HG03342 (cell line): ENCODE measurements around the gene TMEM89.
A peak's percentile ranks its signal among the peaks of the same experiment; 100 is the strongest.

Source experiments
- ATAC-seq: cut with Tn5 transposase; IDR thresholded peaks from one replicate; pipeline ENCODE4 v1.9.1; 2021; ENCODE audit warnings: mild to moderate bottlenecking, moderate library complexity; ENCODE audit not compliant: unreplicated experiment

Gene TMEM89

DNA sequence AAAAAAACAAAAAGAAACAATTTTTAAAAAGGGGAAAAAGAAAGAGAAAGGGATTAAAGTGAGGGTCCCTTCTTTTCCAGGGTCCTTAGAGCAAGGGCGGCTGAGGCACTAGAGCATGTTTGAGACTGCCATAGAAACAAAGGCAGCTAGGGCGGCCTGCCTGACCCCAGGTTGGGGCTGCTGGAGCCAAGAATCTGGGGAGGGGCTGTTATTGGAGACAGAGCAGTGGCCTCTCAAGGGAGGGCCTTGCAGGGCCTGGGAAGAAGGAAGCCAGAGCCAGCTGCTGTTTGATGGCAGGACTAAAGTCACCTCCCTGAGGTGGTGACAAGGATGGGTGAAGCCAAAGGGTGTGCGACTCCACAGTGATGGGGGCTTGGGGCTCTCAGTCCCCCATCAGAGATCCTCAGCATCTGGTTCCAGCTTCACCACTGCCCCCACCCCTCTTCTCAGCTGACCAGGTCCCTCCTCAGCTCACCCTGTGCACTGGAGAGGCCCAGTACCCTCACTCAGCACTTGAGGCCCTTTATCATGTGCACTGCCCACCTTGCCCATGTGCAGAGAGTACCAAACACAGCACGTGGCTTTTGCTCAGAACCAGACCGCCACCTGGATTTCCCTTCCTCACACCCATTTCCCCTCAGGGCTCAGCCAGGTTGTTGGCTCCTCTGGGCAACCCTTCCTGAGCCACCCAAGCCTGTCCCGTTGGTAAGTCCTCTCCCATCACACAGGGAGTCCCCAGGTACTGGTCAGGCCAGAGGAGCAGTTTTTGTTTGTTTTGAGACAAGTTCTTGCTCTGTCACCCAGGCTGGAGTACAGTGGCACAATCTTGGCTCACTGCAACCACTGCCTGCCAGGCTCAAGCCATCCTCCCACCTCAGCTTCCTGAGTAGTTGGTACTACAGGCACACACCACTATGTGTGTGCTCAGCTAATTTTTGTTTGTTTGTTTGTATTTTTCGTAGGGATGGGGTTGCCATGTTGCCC lies 1.7 kb downstream of the TMEM89 start:
- no peak for ATAC-seq

- ATAC-seq, result no peak
These were observed 4.0 kb downstream of the TMEM89 start for GRCh38 chr3:48617559-48617958.

GRCh38 chr3:48614044-48614443 lies 7.5 kb downstream of the TMEM89 start:
- ATAC-seq, result no peak

DNA sequence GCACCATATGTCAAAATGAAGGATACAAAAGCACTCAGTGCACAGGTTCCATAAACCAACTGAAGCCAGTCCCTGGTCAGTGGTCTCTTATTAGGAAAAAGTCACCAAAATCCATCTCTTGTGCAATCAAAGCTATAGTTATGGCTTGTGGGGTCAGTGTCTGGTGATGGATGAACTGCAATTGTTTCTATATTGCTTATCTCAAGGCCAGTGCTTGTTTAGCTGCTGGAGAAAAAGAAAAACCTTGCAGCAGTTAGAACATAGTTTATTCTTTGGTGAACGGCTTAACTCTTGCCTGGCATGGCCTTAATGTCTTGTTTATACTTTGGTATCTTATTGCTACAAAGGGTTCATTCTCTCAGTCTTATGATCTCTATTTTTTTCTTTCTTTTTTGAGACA lies 9.3 kb downstream of the TMEM89 start:
- no peak for ATAC-seq

- ATAC-seq, result peak; percentile 95
These were observed 12.2 kb downstream of the TMEM89 start, which contains the start of gene UQCRC1 for GRCh38 chr3:48609088-48610005. Gene UQCRC1, minus strand, starts transcription at chr3:48609646. Its CDS starts 26 bp downstream, at chr3:48609620.

DNA sequence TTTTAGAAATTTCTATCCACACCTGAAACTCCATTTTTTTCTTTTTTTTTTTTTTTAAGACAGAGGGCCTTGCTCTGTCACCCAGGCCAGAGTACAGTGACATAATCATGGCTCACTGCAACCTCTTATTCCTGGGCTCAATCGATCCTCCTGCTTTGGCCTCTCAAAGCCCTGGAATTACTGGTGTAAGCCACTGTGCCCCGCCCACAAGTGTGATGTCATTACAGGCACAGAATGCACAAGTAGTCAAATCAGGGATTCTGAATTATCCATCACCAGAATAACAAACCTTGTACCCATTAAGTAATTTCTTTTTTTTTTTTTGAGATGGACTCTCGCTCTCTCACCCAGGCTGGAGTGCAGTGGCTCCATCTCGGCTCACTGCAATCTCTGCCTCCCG lies 14.1 kb downstream of the TMEM89 start:
- no peak for ATAC-seq

- ATAC-seq, result no peak
These were observed 20.0 kb downstream of the TMEM89 start for GRCh38 chr3:48601622-48601994.

DNA sequence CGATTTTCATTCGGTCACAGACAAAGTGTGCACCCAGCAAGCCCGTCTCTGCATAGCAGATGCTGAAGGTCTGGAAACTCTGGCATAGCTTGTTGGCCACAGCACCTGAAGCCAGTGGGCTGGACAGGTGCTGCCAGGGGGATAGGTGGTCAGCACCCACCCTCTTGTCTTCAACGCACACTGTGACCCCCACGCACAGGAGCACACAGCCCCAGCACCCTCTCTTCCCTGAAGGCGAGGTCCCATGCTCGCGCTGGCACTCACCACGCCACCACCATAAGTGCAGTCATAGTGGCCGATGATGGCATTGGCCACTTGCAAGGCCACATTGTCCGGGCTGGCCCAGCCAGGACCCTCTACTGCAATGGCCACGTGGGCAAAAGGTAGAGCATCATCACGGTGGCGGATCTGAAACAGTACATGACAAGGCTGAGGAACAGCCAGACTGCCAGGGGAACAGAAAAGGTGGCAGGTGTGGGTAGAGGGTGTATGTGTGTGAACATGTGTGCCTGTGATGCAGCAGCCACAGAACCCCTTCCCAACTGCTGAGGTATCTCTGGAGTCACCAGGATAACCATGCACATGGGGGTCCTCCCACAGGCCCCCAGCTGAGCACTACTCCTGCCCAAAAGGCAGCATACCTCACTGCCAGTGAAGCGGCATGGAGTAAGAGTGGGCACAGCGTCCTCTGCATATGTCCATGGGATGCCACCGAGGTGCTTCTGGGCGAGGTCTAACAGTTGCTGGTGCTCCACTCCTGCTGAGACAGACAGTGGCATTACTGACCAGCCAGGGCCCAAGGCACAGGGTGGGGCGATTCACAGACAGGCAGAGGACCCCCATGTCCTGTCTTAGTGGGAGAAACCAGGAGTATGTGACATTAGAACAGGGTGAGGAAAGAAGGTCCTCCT lies 20.6 kb downstream of the TMEM89 start:
- ATAC-seq, result no peak

- ATAC-seq, result no peak
These were observed 21.9 kb downstream of the TMEM89 start for GRCh38 chr3:48599509-48600285.

DNA sequence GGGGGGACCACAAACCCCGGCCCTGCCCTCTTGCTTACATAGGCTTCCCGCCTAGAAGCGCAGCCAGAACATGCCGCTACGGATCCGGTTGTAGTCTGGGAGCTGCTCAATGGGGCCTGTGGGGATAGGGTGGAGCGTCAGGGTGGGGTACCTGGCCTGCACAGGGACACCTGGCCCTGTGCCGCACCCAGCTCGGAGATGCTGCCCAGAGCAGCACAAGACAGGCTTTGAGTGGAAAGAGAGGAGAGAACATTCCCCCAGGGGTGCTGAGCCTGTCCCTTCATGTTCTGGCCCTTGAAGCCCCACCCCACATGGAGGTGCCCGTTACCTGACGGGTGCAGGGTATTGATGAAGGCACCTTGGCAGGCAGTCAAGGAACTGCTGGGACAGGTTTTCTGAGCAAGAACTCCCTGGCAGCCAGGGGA lies 22.5 kb downstream of the TMEM89 start:
- ATAC-seq, result no peak

- ATAC-seq, result no peak
These were observed 23.1 kb downstream of the TMEM89 start for GRCh38 chr3:48598323-48599076.

GRCh38 chr3:48597408-48597800 lies 24.2 kb downstream of the TMEM89 start:
- no peak for ATAC-seq

- ATAC-seq, result no peak
These were observed 24.7 kb downstream of the TMEM89 start for GRCh38 chr3:48596676-48597407.

DNA sequence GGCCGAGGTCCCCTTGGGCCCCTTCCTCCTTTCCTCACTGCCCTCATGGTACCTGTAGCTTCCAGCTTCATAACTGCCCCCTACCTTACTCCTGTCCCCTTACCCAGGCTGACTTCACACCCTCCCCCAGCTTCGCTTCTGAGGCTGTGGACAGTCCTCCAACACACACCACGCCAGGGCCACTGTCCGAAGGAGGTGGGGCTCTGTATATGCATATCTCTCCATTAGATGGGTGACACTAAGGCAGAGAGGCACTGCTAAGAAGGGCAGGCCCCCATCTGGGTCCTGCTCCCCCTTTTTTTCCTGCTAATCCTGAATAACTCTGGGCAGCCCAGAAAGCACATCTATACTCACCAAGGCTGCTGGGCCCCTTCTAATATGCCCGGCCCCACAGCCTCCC lies 25.4 kb downstream of the TMEM89 start:
- ATAC-seq, result no peak

DNA sequence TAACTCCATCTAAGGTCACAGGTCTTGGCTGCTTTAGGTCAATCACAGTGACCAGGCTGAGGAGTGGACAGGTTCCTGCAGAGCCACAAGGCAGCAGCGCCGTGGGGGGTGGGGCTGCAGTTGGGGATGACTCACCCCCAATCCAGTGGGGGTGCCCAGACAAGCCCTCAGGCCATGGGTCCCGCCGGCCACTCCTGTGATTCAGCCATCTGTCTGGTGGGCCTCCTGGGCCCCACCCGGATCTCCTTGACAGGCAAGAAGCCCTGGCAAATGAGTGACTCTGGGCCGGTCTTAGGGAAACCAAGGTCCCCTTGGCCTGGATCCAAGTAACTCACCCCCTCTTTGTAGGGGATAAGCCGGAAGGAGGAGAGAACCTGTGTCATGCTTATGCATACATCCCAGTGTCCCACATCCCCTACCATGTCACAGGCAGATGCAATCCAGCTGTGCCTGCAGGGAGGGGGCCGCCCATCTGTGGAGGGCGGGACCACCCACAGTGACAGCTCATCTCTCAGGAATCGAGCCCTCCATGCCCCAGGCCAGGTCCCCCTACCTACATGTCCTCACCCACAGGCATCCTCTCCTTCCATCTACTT lies 25.9 kb downstream of the TMEM89 start:
- no peak for ATAC-seq

DNA sequence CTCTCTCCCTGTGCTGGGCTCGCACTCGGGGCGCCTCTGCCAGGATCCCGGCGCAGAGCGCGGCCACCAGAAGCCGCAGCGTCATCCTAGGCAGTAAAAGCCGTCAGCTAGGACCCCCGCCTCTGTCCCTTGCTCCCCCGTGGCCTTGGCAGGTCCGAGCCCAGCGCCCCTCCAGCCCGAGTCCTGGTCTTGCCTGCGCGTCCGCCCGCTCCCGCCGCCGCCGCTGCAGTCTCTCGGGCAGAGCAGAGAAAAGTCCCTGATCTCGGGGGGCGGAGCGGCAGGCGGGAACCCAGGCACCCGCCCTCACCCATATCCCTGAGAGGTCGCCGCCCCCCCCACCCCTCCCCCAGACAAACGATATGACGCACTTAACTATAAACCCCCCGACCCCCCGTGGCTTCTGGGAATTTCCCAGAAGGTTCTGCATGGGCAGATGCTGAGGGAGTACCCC lies 26.5 kb downstream of the TMEM89 start, which contains the start of gene COL7A1:
COL7A1 (minus strand) TSS at position 255 of the 451 bp plus-strand sequence; CDS start at position 85, 170 bp downstream.
- no peak for ATAC-seq

DNA sequence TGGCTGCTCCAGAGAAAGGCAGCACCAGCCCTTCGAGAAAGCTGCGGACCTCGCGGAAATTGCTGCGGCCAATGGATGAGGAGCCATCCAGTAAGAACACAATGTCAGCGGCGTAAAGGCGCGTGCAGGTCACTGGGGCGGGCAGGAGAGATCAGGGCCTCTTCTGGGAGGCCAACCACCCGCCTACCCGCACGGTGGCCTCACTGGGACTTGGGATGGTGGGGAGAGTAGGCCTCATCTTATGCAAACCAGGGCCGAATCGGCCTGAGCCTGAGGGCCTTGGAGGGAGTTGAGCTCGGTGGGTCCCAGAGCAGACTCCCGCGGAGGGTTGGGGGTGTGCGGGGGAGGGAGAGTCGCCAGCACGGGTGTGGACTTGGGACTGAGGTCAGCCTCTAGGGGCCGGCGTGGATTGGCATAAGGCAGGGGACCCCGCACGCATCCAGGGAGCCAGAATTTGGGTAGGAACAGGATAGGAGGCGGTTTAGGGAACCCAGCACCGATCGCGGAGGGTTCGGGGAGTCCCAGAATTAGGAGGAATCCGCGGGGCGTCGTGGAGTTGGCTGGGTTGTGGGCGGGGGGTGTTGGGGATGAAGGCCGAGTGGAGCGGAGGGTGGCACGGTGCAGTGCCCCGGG lies 27.0 kb downstream of the TMEM89 start:
- no peak for ATAC-seq
